NK-92 (cell line): ENCODE data around the gene ADRA2C.

Experiments
- DNase-seq: peaks from one replicate; lab custom pipeline; 2025; ENCODE audit not compliant: unreplicated experiment; lab: John Stamatoyannopoulos, UW

ADRA2C gene

DNA sequence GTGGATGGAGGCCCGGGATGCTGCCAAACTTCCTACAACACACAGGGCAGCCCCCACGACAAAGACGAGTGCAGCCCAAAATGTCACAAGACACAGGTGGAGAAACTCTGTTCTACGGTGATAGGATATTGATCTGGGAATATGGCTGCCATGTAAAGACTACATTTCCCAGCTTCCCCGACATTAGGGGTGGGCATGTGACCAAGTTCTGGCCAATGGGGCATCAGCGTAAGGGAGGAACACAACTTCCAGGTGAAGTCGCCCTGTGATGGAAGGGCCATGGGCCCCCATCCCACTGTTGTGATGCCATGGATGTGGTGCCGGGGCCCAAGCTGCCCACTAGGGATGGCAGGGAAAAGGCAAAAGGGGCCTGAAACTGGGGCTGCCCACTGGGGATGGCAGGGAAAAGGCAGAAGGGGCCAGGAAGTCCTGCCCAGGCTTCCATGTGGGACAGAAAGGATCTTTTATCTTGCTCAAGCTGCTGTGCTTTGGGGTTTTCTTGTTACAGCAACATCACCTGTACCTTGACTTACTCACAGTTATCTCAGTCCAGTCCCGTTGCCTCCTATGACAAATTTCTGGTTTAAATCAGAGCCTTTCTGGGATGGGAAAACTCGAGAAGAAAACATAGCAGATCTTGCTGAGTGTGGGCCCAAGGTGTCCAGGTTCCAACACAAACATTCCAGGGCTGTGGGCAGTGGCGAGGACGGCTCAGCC, 9.7 kb upstream of the ADRA2C start:
- DNase-seq: no peak

DNA sequence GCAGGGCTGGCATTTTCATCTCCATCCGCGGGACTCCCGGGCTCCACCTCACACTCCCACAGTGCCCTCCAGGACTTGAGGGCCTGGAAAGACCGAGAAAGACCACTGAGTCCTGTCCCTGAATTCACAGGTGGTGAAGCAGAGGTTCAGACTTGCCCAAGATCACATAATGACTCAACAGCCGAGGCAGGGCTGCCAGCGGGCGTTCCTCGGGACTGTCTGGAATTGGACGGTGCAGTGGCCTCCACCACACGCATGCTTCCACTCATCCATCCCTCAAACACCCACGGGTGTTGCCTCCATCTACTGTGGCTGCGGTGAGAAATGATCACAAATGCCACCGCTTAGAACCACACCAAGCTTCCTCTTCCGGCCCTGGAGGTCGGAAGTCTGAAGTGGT, 6.9 kb upstream of the ADRA2C start:
- DNase-seq: no peak

DNA sequence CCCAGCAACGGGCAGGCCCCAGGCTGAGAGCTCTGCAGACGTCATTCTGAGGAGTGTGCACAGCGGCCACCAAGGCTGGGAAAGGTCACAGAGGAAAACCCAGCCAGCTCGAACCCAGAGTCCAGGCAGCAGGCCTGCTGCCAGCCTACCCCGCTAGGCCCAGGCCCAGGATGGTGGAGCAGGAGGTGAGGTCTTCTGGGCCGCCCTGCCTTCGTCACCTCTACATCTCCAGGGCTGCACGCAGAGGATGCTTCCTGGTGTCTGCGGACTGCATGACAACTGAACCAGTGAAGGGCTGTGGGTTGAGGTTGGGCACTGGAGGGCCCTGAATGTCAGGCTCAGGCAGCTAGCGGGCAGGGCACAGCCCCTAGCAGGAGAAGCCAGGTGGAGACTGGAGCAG, 5.8 kb upstream of the ADRA2C start:
- no peak for DNase-seq

DNA sequence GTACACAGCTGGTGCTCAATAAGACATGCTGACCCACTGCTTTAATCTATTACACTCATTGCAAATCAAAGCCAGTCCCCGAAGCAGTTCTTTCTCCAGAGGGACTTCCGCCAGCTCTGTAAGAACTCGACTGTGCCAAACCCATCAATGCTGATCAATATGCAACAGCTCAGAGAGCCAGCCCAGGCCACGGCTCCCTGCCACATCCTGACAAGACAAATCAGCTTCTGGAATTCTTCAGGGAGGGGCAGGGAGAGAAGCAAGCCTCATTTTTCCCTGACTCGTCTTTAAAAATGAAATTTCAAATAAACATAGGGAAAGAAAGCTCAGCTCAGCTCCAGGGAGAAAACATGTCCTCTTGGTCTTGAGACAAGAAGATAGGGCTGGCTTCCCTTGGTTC, 5.3 kb upstream of the ADRA2C start:
- no peak for DNase-seq

DNA sequence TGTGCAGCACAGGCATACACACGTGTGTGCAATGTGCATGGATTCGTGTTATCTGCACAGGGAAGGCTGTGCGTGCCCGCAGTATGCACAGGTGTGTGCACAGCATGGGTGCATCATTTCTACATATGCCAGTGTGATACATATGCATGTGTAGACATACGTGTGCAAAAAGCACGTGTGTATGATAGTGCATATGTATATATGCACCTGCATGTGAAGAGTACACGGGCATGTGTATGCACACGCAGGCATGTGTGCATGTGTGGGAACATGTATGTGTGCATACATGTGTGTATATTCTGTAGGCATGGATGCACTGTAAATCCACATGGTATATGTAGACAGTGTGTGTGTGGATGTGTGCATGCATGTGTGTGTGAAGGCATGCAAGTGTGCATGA, 3.9 kb upstream of the ADRA2C start:
- DNase-seq: no peak

DNA sequence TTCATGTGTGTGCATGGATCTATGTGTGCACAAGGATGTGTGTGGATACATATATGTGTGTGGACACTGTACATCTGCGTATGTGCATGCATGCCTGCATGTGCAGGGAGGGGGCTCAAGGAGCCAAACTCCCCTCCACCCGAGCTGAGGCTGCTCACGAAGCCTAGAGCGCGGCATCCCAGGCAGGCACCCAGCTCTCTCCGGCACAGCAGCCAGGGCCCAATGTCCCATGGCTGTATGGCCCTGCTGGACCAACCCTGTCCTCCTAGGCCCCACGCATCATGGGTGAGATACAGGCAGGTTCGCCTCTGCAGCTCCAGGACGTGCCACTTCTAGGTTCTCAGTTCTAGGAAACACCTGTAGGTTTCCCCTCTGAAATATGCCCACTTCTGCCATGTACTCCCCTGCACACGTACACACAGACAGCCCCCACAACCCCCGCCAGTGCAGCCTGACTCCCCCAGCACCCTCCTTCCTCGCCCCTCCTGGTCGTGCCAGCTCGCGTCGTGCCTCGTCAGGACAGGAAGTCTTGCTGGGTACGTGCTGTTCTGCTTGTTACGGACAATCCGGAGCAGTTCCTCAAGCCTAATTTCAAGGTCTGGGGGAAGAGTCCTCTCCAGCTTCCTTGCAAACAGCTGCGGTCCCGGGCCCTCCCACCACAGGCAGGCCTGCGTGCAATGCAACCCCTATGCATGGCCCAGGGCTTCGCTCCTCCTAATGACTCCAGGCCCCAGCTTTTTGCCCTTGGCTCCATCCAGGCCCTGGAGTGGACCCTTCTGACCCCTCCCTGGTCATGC, 3.2 kb upstream of the ADRA2C start:
- no peak for DNase-seq

DNA sequence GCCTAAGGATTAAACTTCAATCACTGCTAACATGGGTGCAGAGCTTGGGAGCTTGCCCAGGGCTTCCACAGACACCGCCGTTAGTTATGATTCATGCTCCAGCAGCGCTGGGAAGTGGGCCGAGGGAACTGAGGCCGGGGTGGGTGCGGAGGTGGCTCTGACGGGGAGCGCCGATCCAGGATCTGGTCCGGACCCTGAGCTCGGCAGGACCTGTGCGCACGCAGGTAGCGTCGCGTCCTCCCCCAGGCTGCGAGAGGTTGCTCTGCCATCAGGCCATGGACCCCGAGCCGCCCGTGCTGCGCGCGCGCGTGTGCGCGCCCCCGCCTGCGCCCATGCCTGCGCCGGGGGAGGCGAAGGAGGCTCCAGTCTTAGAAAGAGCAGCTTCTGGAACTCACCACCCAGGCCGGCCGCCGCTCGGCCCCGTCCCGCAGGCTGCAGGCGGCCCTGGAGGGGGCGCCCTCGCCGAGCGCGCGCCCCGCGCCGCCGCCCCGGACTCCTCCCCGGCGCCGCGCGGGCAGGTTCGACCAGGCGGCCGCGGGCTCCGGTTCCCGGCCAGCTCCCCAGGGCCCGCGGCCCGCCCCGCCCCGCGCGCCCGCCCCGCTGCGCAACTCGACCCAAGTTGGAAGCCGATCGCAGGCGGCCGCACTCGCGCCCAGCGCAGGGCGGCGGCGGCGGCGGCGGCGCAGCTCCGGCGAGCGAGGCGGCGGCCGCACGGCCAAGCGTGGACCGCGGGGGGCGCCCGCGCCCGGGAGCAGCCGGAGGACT, 732 bp upstream of the ADRA2C start:
- DNase-seq: no peak

DNA sequence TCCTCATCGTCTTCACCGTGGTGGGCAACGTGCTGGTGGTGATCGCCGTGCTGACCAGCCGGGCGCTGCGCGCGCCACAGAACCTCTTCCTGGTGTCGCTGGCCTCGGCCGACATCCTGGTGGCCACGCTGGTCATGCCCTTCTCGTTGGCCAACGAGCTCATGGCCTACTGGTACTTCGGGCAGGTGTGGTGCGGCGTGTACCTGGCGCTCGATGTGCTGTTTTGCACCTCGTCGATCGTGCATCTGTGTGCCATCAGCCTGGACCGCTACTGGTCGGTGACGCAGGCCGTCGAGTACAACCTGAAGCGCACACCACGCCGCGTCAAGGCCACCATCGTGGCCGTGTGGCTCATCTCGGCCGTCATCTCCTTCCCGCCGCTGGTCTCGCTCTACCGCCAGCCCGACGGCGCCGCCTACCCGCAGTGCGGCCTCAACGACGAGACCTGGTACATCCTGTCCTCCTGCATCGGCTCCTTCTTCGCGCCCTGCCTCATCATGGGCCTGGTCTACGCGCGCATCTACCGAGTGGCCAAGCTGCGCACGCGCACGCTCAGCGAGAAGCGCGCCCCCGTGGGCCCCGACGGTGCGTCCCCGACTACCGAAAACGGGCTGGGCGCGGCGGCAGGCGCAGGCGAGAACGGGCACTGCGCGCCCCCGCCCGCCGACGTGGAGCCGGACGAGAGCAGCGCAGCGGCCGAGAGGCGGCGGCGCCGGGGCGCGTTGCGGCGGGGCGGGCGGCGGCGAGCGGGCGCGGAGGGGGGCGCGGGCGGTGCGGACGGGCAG, 792 bp downstream of the ADRA2C start:
- DNase-seq: no peak

DNA sequence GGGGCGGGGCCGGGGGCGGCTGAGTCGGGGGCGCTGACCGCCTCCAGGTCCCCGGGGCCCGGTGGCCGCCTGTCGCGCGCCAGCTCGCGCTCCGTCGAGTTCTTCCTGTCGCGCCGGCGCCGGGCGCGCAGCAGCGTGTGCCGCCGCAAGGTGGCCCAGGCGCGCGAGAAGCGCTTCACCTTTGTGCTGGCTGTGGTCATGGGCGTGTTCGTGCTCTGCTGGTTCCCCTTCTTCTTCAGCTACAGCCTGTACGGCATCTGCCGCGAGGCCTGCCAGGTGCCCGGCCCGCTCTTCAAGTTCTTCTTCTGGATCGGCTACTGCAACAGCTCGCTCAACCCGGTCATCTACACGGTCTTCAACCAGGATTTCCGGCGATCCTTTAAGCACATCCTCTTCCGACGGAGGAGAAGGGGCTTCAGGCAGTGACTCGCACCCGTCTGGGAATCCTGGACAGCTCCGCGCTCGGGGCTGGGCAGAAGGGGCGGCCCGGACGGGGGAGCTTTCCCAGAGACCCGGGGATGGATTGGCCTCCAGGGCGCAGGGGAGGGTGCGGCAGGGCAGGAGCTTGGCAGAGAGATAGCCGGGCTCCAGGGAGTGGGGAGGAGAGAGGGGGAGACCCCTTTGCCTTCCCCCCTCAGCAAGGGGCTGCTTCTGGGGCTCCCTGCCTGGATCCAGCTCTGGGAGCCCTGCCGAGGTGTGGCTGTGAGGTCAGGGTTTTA, 1.5 kb downstream of the ADRA2C start:
- no peak for DNase-seq

DNA sequence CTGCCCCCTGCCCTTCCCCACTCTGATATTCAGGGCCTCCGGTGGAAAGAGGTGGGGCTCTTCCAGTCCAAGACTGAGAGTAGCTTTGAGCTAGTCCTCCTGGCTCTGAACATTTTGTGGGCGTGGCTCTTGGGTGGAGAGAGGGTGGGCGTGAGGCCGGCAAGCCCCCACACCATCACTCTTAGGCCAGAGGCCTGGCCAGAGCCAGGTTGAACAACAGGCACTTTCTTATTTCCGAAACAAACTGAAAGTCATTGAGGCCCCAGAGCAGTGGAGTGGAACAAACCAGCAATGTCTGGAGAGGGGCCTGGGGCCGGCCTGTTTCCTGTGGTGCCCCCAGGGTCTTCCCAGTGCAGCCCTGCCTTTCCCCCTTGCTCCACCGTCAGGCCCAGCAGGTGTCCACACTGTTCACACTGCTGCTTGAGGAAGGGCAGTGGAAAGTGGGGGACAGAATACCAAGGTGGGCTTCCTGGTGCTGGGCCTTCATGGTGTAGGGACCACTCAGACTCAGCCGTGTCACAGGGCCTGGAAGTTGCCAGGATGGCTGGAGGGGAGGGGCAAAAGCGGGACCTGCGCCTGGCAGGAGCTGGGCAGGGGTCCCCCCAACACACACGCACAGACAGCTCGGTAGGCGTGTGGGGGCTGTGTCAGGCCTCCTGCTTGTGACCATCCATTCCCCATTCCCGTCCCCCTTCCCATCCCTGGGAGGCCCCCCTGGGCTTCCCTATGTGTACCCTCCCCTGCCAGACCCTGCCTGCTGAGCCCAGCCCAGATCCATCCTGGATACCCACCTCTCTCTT, 2.9 kb downstream of the ADRA2C start:
- DNase-seq: no peak

DNA sequence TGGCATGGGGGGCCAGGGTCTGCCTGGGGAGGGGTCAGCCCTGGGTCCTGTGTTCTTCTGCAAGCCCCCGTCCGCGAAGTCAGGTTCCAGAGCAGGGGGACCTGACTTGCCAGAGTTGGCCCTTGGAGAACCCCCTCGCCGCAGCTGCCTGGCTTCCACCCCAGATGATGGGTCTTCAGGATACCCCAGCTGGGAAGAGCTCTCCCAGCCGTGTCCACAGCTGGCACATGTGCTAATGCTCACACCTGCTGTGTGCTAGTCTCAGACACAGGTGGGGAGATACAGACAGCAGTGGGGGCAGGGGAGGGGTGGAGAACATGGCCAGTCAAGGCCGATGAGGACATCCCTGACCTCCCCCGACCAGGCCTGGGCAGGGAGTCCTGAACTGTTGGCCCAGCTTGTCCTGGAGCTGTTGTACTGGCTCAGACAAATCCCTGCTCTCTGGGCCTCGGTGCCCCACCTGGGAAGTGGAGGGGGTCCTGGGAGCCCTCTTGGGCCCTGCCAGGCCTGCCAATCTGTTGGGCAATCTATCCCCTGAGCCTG, 3.5 kb downstream of the ADRA2C start:
- no peak for DNase-seq

DNA sequence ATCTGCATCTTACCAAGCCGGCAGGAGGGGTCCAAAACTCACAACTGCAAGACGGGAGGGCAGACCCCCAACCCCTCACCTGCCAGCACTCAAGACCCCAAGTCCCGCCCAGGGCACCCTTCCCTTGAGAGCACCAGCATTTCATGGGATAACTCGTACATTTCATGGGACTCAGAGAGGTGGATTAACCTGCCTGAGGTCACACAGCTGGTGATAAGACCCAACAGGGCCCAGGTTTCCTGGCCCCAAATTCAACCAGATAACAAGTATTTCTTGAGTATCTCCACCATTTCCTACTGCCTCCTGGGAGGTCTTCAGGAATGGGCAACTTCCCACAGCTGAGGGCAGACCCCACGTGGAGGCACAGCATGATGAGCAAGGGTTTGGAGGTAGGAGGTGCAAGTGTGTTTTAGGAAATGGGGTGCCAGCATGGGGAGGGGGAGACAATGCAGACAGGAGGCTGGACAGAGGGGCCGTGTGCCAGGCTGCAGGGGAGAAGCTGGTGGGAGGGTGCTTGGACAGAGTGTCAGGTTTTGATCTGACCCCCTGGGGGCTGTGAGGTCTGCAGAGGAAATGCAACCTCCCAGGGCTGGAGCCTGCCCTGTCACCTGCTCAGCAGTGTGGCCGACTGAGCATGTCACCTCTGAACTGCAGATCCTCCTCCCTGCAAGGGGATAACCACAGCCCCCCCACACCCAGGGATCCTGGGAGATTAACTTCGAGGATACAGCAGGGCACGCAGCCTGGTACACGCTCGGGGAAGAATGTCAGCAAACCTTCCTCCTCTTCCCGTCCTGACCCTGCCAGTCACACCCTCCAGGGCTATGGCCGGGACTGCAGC, 4.4 kb downstream of the ADRA2C start:
- DNase-seq: no peak

DNA sequence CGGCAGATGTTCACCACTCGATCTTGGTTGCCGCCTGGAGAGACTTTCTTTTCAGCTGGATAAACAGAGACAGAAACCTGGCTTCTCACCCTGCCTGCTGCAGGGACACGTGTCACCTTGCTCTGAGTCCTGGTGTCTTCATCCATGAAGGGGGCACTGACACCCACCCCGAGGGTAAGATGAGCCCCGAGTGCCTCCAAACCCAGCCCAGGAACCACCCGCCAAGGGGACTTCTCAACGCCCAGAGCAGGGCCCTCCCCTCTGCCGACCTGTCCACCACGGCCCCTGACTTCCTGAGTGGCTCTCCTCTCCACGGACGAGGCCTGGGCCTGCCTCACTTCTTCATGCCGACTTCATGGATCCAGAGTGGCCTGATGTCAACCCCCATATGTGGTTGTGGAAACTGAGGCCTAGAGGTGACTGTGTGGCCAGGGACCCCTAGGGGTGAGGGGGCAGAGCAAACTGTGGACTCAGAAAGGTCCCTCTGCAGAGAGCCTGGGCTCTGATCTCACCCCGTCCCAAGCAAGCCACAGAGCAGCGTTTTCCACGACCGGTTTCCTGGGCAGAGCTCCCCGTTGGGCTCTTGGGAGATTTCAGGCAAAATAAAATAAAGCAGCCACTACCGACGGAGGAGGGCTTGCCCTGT, 5.1 kb downstream of the ADRA2C start:
- DNase-seq: no peak

DNA sequence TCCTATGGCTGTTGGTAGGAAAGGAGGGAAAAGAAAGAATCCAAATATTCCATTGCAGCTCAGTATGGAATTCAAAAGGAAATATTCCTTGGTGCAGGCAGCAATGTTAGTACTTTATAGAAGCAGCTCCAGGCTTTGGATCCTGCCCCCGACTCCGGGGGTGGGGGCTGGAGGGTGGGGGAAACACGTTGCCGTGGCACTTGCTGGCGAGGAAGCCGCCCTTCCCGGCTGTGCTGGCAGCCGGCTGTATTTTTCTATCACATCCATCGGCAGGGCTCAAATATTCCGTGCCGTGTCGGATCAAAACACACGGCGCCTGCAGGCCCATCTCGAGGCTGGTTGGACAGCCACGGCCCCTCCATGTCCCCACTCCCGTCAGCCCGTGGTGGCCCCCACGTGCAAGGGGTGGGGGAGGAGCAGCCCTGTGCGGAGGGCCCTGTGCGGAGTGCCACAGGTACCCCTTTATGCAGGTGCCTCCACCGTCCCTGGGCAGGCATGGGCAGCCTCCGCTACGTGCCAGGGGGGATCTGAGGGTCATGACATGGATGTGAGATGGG, 5.8 kb downstream of the ADRA2C start:
- DNase-seq: no peak

DNA sequence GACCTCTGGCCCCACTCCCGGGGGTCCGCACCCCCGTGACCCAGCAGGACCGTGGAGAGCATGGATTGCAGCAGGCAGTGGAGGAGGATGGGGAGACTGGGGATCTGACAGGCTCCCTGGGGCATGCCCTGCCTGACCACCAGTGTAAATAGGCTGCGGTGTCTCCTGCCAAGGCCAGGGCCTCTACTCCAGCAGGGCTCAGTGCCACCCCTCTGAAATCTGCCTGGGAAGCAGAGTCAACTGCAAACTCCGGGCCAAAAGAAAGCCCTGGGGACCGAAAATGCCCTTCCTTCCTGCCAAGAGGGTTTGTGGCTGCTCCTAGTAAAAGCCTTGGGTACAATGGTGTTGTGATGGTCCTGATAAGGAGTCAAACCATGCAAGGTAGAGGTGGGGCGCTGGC, 6.4 kb downstream of the ADRA2C start:
- no peak for DNase-seq

DNA sequence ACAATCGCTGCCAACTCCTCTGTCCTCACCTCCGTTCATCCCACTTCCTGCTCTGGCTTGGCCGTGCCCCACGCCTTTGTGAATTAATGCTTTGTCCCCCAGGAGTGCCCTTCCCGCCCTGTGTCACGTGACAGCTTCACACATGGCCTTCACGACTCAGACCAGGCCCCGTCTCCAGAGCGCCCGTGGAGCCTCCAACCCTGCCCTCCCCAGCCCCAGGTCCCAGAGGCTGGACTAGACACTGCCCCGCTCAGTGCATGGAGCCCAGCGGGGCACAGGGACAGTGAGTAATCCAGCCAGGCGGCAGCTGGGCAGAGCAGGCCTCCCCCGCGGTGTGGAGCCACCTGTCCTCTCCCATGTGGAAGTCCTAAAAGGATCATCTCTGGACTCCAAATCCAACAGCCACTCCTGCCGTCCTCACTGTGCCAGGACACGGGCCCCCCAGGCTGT, 7.4 kb downstream of the ADRA2C start:
- DNase-seq: no peak

DNA sequence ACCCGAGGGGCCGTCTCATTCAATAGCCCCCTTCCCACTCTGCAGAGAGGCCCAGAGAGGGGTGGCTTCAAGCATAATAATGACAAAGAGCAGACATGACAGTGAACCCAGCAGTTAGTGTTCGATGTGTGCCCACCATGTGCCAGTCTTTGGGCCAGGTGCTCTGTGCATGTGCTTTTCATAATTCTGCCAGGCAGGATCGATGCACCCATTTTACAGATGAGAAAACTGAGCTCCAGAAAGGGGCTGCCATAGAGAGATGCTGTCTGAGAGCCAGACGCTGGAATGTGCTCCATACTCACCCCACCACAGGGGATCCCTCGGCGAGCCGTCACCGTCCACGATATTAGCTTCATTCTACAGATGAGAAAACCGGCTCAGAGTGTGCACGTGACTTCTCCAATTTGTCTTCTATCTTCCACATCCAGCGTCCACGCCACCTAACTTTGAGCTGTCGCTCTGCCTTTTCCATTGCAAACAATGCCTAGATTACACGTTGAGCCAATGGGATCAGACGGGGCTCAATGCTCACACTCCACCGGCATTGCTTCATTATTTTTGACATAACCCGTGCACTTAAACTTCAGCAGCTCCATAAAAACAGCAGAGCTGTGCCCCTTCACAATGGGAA, 8.2 kb downstream of the ADRA2C start:
- no peak for DNase-seq
